HG03469 (cell line): Measurements from ENCODE around the gene GAP43.

Experiments
- ATAC-seq: cut with Tn5 transposase; IDR thresholded peaks from one replicate; pipeline ENCODE4 v1.9.1; 2021; ENCODE audit warnings: mild to moderate bottlenecking, moderate library complexity, moderate number of reproducible peaks; ENCODE audit not compliant: unreplicated experiment

GAP43 gene

GRCh38 chr3:115626721-115627120, 3.4 kb downstream of the GAP43 start:
- no peak for ATAC-seq

GRCh38 chr3:115627180-115628074, 4.1 kb downstream of the GAP43 start:
- ATAC-seq = peak; percentile 90

GRCh38 chr3:115628075-115628412, 4.7 kb downstream of the GAP43 start:
- peak; percentile 22 for ATAC-seq

GRCh38 chr3:115630850-115631249, 7.5 kb downstream of the GAP43 start:
- ATAC-seq = no peak

- no peak for ATAC-seq
Observed at GRCh38 chr3:115632026-115632425, 8.7 kb downstream of the GAP43 start.

GRCh38 chr3:115633467-115633866, 10.2 kb downstream of the GAP43 start:
- no peak for ATAC-seq

GRCh38 chr3:115634052-115634451, 10.7 kb downstream of the GAP43 start:
- no peak for ATAC-seq

- ATAC-seq = no peak
Observed at GRCh38 chr3:115635406-115635805, 12.1 kb downstream of the GAP43 start.

- no peak for ATAC-seq
Observed at GRCh38 chr3:115638241-115638640, 14.9 kb downstream of the GAP43 start.

- ATAC-seq = no peak
Observed at GRCh38 chr3:115638991-115639390, 15.7 kb downstream of the GAP43 start.

- no peak for ATAC-seq
Observed at GRCh38 chr3:115644391-115644790, 21.1 kb downstream of the GAP43 start.

- no peak for ATAC-seq
Observed at GRCh38 chr3:115646027-115646690, 22.8 kb downstream of the GAP43 start.

- no peak for ATAC-seq
Observed at GRCh38 chr3:115648559-115648958, 25.2 kb downstream of the GAP43 start.

GRCh38 chr3:115651087-115651486, 27.8 kb downstream of the GAP43 start:
- ATAC-seq = peak; percentile 52

GRCh38 chr3:115651599-115651998, 28.3 kb downstream of the GAP43 start:
- no peak for ATAC-seq

GRCh38 chr3:115652738-115653137, 29.4 kb downstream of the GAP43 start:
- ATAC-seq = peak; percentile 64

GRCh38 chr3:115655761-115656282, 32.5 kb downstream of the GAP43 start:
- ATAC-seq = no peak

GRCh38 chr3:115657168-115657567, 33.9 kb downstream of the GAP43 start:
- no peak for ATAC-seq

GRCh38 chr3:115658032-115658336, 34.7 kb downstream of the GAP43 start:
- no peak for ATAC-seq

GRCh38 chr3:115658337-115659181, 35.2 kb downstream of the GAP43 start:
- ATAC-seq = peak; percentile 81
